Suprapubic skin (tissue), 4 donors: ENCODE data around the gene GNAT1.

ENCODE experiments used
- EP300 ChIP-seq: sonication (generic); formaldehyde crosslinking; IDR thresholded peaks from one replicate; pipeline ENCODE4 v1.6.1; 2017; ENCODE audit warnings: antibody characterized with exemption
- POLR2A ChIP-seq, 2 donors: fragments of 450-650 bp; IDR thresholded peaks; one replicate each; pipeline ENCODE4 v1.6.1; 2017; ENCODE audit warnings: antibody characterized with exemption in 2 of 2, mild to moderate bottlenecking in 2 of 2, moderate library complexity in 2 of 2
- POLR2AphosphoS5 ChIP-seq, 3 donors: sonication (generic); formaldehyde crosslinking; IDR thresholded peaks; one replicate each; pipeline ENCODE4 v1.6.1; 2017; ENCODE audit warnings: antibody characterized with exemption in 3 of 3
- TF ChIP-seq, protein P1 (sequence below), 2 donors: fragments of 200-600 bp in 1 of 2; fragments of 450-650 bp in 1 of 2; sonication (generic) in 1 of 2; IDR thresholded peaks; one replicate each; pipeline ENCODE4 v1.5.1; 2016 to 2019; ENCODE audit warnings: antibody characterized with exemption in 2 of 2, mild to moderate bottlenecking in 1 of 2, moderate library complexity in 1 of 2

DNA sequence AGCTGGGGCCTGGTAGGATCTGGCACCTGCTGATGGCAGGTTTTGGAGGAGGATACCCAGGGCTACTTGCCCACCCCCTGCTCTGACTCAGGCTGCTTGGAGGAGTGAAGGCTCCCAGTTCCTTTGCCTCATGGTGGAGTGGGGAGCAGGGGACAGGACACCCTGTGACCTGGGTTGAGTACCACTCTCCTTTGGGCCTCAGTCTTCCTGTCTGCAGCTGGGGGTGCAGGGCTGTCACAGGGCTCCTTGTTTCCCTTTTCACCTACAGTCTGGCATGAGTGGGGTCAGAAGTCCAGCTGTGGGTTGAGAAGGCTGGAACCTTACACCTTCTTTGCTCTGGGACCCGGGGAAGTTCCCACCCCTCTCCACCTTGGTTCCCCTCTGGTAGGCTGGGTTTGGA is 21.6 kb upstream of the GNAT1 start:
- TF ChIP-seq, protein P1, sequence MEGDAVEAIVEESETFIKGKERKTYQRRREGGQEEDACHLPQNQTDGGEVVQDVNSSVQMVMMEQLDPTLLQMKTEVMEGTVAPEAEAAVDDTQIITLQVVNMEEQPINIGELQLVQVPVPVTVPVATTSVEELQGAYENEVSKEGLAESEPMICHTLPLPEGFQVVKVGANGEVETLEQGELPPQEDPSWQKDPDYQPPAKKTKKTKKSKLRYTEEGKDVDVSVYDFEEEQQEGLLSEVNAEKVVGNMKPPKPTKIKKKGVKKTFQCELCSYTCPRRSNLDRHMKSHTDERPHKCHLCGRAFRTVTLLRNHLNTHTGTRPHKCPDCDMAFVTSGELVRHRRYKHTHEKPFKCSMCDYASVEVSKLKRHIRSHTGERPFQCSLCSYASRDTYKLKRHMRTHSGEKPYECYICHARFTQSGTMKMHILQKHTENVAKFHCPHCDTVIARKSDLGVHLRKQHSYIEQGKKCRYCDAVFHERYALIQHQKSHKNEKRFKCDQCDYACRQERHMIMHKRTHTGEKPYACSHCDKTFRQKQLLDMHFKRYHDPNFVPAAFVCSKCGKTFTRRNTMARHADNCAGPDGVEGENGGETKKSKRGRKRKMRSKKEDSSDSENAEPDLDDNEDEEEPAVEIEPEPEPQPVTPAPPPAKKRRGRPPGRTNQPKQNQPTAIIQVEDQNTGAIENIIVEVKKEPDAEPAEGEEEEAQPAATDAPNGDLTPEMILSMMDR (IDR thresholded peaks at IDR 0.05) = no peak
- TF ChIP-seq EP300 (no peak), POLR2A (IDR thresholded peaks at IDR 0.05) (no peak), POLR2AphosphoS5 (IDR thresholded peaks at IDR 0.05) (no peak)
